ENCODE measurements around the gene ARL14EPL. TPM values are rescaled to one million over a fixed set of nuclear protein-coding genes. Genes with fewer than 3 reads are reported as not detected.

Gene ARL14EPL
- total RNA-seq (not detected), polyA plus RNA-seq (ENCODE audit: insufficient read length in 2 of 2) (not detected)
- long read RNA-seq, donor 1: 0 reads
- long read RNA-seq, donor 2: 0 reads
- long read RNA-seq, donor 3: 0 reads
- long read RNA-seq, donor 4, partial matches to known transcripts: 4,481 of 4,481 reads
- long read RNA-seq, donor 4, other reads (novel, unspliced or antisense): 0 of 4,481 reads

DNA sequence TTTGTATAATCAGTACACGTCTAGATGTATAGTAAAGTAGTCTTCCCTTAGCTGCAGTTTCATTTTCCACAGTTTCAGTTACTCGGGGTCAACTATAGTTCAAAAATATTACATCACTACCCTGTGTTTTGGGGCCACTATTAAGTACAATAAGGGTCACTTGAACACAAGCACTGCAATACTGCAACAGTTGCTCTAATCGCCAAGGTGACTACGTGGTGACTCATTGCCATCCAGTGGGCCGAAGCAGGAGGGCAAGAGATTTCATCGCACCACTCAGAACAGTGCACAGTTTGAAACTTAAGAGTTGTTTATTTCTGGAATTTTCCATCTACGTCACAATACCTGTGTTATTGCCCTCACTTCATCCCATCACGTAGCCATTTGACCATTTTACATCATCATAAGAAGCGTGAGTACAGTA is at the start of gene ARL14EPL:
TSS of gene ARL14EPL (plus strand) at position 379 of the 424 bp plus-strand sequence. CDS start 18,994 bp downstream, outside the sequence.
- H3K9me3 ChIP-seq (ENCODE audit: control insufficient read depth, insufficient read depth, low read length): no peaks in the 10 kb centered on the region
- H3K36me3 ChIP-seq (ENCODE audit: control insufficient read depth, insufficient read depth, low read length): no peaks in the 10 kb centered on the region
- no peak within 1 kb of the TSS for H3K27ac ChIP-seq (ENCODE audit: low read depth, low read length)
- no peaks in the 10 kb centered on the region for H3K4me1 ChIP-seq (ENCODE audit: control insufficient read depth, insufficient read depth, low read length)
- 47% methylated on average over 4 of the region's 9 CpGs for WGBS (ENCODE audit: insufficient coverage)
- peak in 1 of 6 donors; percentile 18 for DNase-seq (ENCODE audit: low read depth in 4 of 6, low spot score in 6 of 6)
- no peaks in the 10 kb centered on the region for H3K27me3 ChIP-seq (ENCODE audit: control insufficient read depth, insufficient read depth, low read length)
- no peak within 1 kb of the TSS for H3K4me3 ChIP-seq (ENCODE audit: low read depth, low read length)

DNA sequence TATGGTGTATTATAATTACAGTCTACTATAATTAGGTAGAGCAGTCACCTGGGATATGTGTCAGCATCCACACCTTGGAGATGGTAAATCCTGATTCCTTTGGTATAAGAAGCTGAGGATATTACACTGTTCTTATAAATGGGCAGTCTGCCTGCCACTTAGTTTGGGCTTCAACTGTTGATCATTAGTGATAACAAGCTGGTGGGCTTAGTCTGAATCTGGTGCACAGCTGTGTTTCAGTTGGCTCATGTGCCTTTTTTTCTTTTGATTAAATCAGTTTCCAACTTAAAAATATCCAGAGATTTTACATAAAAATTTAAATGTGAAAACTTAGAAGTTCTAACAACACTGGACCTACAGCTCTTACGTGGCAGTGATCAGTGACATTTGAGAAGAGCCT is 48.8 kb upstream of the ARL14EPL start:
- Histone ChIP-seq H3K4me3 (ENCODE audit: low read depth, low read length) (no peak overlapping the region), H3K4me1 (ENCODE audit: control insufficient read depth, insufficient read depth, low read length) (no peaks in the 10 kb centered on the region), H3K9me3 (ENCODE audit: control insufficient read depth, insufficient read depth, low read length) (no peaks in the 10 kb centered on the region), H3K27ac (ENCODE audit: low read depth, low read length) (no peak overlapping the region), H3K27me3 (ENCODE audit: control insufficient read depth, insufficient read depth, low read length) (no peaks in the 10 kb centered on the region), H3K36me3 (ENCODE audit: control insufficient read depth, insufficient read depth, low read length) (no peaks in the 10 kb centered on the region)
- DNase-seq (ENCODE audit: low read depth in 4 of 6, low spot score in 6 of 6): no peak
- no CpG with 5 or more reads among the region's 1 CpG for WGBS (ENCODE audit: insufficient coverage)

DNA sequence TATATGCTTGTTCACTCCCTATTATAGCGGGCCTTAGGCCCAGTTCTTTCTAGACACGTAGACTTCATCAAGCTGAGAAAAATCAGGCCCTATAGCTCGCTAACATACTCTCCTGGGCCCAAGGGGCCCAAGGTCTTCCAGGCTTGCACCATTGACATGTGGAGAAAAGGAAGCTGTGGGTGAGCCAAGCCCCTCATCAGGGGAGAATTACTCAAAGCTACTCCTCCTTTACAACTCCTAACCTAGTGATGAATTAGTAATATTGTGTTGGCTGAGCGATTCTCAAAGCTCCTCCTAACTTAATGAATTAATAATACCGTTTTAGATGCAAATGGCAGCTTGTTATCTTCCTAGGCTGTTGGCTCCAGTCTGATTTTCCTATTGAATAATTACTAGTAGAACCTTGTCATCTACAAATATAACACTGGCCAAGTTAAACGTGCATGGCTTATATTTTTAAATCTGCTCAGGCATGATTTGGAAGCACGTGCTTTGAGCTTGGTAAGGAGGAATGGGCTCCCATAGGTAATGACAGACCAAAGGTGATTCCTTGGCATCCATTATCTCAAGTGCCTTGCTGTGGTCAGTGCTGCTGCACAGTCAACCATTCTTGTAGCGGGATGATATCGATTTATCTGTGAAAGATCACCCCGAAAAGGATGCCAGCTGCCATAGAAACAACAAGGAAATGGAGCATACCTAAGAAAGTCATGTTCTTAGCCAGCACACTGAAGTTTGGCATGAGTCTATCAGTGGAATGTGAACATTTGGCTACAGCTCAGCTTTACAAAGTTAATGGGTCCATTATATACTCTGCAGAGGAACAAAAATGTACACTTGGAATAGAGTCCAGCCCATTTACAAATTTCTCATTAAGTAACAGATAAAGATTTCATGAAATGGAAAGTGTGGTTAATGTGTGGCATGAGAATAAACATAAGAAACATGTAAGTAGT is 46.2 kb upstream of the ARL14EPL start:
- DNase-seq (ENCODE audit: low read depth in 4 of 6, low spot score in 6 of 6): peak in 2 of 6 donors; percentile 15 to 55
- H3K27me3 ChIP-seq (ENCODE audit: control insufficient read depth, insufficient read depth, low read length): no peaks in the 10 kb centered on the region
- 71% methylated on average over 6 of the region's 10 CpGs for WGBS (ENCODE audit: insufficient coverage)
- no peak overlapping the region for H3K27ac ChIP-seq (ENCODE audit: low read depth, low read length)
- no peaks in the 10 kb centered on the region for H3K4me1 ChIP-seq (ENCODE audit: control insufficient read depth, insufficient read depth, low read length)
- H3K9me3 ChIP-seq (ENCODE audit: control insufficient read depth, insufficient read depth, low read length): no peaks in the 10 kb centered on the region
- H3K4me3 ChIP-seq (ENCODE audit: low read depth, low read length): no peak overlapping the region
- H3K36me3 ChIP-seq (ENCODE audit: control insufficient read depth, insufficient read depth, low read length): no peaks in the 10 kb centered on the region

DNA sequence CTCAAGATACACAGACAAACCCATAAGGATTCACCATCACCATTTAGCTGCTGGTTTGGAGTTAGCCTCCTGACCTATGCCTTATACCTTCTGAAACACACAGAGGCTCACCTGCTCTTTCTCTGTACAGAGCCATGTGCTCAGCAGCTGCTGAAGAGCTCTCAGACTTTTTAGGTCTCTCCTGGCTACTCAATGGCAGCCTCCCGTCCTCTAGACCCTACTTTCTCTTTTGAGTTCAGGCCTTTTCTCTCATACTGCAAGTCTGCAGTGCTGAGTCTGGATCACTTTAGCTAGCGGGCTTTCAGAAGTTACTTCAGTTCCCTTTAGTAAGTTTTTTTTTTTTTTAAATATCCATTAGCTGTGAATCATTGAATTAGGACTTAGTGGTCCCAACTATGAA is 44.3 kb upstream of the ARL14EPL start:
- Histone ChIP-seq H3K27me3 (ENCODE audit: control insufficient read depth, insufficient read depth, low read length) (no peaks in the 10 kb centered on the region), H3K4me1 (ENCODE audit: control insufficient read depth, insufficient read depth, low read length) (no peaks in the 10 kb centered on the region), H3K4me3 (ENCODE audit: low read depth, low read length) (no peak overlapping the region), H3K27ac (ENCODE audit: low read depth, low read length) (no peak overlapping the region), H3K36me3 (ENCODE audit: control insufficient read depth, insufficient read depth, low read length) (no peaks in the 10 kb centered on the region), H3K9me3 (ENCODE audit: control insufficient read depth, insufficient read depth, low read length) (no peaks in the 10 kb centered on the region)
- DNase-seq (ENCODE audit: low read depth in 4 of 6, low spot score in 6 of 6): no peak
- WGBS (ENCODE audit: insufficient coverage): 78% methylated on average over 1 of the region's 2 CpGs

DNA sequence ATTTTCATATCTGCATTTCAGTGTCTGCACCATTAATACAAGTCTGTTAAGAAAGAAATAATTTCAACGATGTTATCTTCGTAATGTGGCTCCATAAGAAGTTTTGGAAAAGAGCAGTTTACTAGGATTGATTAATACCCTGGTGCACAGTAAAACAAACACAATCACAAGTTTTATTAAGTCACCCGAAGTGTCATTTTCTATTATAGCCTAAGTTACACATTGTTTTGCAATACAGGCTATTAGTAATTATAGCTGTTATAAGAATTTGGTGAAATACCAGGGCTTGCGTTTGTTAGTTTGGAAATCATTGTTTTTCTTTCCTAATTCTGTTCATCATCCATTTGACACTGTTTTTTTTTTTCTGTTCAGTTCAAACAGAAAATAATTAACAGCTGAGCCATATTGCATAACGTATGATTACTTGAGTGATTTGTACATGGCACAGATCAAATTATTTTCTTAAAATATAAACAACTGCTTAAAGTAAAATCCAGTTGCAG is 39.4 kb upstream of the ARL14EPL start:
- no peak overlapping the region for H3K4me3 ChIP-seq (ENCODE audit: low read depth, low read length)
- no peaks in the 10 kb centered on the region for H3K9me3 ChIP-seq (ENCODE audit: control insufficient read depth, insufficient read depth, low read length)
- DNase-seq (ENCODE audit: low read depth in 4 of 6, low spot score in 6 of 6): no peak
- H3K27ac ChIP-seq (ENCODE audit: low read depth, low read length): no peak overlapping the region
- no peaks in the 10 kb centered on the region for H3K4me1 ChIP-seq (ENCODE audit: control insufficient read depth, insufficient read depth, low read length)
- no peaks in the 10 kb centered on the region for H3K36me3 ChIP-seq (ENCODE audit: control insufficient read depth, insufficient read depth, low read length)
- no CpG with 5 or more reads among the region's 5 CpGs for WGBS (ENCODE audit: insufficient coverage)
- H3K27me3 ChIP-seq (ENCODE audit: control insufficient read depth, insufficient read depth, low read length): no peaks in the 10 kb centered on the region

DNA sequence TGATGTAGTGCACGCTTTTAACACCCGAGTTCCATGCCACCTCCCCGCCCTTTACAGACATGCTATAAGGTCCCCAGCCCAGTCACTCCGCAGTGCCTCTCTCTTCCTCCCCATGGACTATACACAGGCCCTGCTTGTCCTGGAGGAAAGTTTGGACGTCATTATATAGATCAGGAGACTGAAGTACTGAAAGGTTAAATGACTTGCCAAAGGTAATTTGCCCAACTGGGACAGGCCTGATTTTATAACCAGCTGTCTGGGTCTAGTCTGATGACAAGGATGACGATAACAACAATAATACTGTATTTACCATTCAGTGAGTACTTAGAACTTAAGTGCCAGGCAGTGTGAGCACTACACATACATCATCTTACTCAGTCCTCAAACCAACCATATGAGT is 36.9 kb upstream of the ARL14EPL start:
- WGBS (ENCODE audit: insufficient coverage): 97% methylated on average over 3 of the region's 6 CpGs
- no peak overlapping the region for H3K27ac ChIP-seq (ENCODE audit: low read depth, low read length)
- H3K4me3 ChIP-seq (ENCODE audit: low read depth, low read length): no peak overlapping the region
- no peaks in the 10 kb centered on the region for H3K36me3 ChIP-seq (ENCODE audit: control insufficient read depth, insufficient read depth, low read length)
- H3K27me3 ChIP-seq (ENCODE audit: control insufficient read depth, insufficient read depth, low read length): no peaks in the 10 kb centered on the region
- H3K4me1 ChIP-seq (ENCODE audit: control insufficient read depth, insufficient read depth, low read length): no peaks in the 10 kb centered on the region
- no peak for DNase-seq (ENCODE audit: low read depth in 4 of 6, low spot score in 6 of 6)
- no peaks in the 10 kb centered on the region for H3K9me3 ChIP-seq (ENCODE audit: control insufficient read depth, insufficient read depth, low read length)

DNA sequence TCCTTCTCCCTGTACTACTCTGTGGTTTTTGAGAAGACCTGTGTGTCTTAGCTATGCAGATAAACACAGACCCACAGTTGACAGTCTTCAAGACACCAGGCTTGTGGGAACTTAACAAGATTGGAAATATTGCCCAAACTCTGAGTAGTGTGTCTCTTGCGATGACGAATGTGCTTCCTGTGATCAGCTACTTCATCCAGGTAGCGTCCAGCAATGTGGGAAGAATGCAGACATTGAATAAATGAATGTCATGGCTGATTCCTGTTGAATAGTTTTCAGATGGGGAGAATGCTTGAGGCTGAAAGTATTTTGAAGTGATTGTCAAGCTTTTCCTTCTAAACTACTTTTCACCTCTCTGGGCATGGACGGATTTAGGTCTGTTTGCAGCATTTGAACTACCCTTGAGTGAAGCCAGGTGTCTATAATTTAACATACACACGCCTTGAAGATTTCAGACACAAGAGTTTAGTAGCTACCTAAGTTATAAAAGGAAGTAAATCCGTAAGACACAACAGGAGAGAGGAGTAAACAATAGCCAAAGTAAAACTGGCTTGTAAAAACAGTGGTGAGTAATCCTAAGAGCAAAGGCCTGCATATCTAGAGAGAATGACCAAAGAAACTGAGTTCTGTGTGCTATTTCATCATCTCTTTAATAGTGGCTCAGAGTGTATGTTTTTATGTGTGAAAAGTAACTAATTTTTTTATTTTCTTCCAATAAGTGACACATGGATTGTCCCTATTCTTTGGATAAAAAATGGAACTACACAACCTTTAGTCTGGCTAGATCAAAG is 30.0 kb upstream of the ARL14EPL start:
- no peaks in the 10 kb centered on the region for H3K27me3 ChIP-seq (ENCODE audit: control insufficient read depth, insufficient read depth, low read length)
- H3K27ac ChIP-seq (ENCODE audit: low read depth, low read length): no peak overlapping the region
- 86% methylated on average over 4 of the region's 6 CpGs for WGBS (ENCODE audit: insufficient coverage)
- no peaks in the 10 kb centered on the region for H3K36me3 ChIP-seq (ENCODE audit: control insufficient read depth, insufficient read depth, low read length)
- DNase-seq (ENCODE audit: low read depth in 4 of 6, low spot score in 6 of 6): no peak
- H3K9me3 ChIP-seq (ENCODE audit: control insufficient read depth, insufficient read depth, low read length): no peaks in the 10 kb centered on the region
- no peak overlapping the region for H3K4me3 ChIP-seq (ENCODE audit: low read depth, low read length)
- no peaks in the 10 kb centered on the region for H3K4me1 ChIP-seq (ENCODE audit: control insufficient read depth, insufficient read depth, low read length)

DNA sequence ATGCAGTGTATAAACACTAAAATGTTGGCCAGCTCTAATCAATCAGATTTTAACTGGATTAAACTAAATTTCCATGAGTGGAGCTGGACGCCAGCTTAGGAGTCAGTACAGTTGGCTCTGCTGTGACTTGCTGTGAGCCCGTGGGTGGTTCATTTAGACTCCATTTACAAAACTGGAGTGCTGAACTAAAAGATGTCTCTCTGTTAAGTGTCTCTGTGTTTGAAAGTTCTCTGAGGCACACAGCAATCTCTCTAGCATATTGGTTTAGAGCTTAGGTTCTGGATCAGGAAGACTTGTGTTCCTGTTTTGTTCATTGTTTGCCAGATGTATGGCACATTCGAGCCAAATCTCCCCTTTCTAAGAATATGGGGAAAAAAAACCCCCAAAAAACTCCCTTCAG is 28.0 kb upstream of the ARL14EPL start:
- Histone ChIP-seq H3K4me3 (ENCODE audit: low read depth, low read length) (no peak overlapping the region), H3K4me1 (ENCODE audit: control insufficient read depth, insufficient read depth, low read length) (no peaks in the 10 kb centered on the region), H3K36me3 (ENCODE audit: control insufficient read depth, insufficient read depth, low read length) (no peaks in the 10 kb centered on the region), H3K27me3 (ENCODE audit: control insufficient read depth, insufficient read depth, low read length) (no peaks in the 10 kb centered on the region), H3K9me3 (ENCODE audit: control insufficient read depth, insufficient read depth, low read length) (no peaks in the 10 kb centered on the region), H3K27ac (ENCODE audit: low read depth, low read length) (no peak overlapping the region)
- no peak for DNase-seq (ENCODE audit: low read depth in 4 of 6, low spot score in 6 of 6)
- 86% methylated on average over 1 of the region's 3 CpGs for WGBS (ENCODE audit: insufficient coverage)

DNA sequence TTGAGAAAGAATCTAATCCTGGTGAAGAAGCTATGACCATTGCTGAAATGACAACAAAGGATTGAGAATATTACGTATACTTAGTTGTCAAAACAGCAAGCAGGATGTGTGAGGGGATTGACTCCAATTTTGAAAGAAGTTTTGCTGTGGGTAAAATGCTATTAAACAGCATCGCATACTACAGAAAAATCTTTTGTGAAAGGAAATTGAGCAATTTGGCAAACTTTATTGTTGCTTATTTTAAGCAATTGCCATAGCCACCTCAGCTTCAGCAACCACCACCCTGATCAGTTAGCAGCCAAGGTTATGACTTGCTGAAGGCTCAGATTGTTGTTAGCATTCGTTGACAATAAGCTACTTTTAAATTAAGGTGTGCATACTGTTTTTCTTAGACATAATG is 22.5 kb upstream of the ARL14EPL start:
- WGBS (ENCODE audit: insufficient coverage): 89% methylated on average over 1 of the region's 3 CpGs
- Histone ChIP-seq H3K9me3 (ENCODE audit: control insufficient read depth, insufficient read depth, low read length) (no peaks in the 10 kb centered on the region), H3K36me3 (ENCODE audit: control insufficient read depth, insufficient read depth, low read length) (no peaks in the 10 kb centered on the region), H3K4me3 (ENCODE audit: low read depth, low read length) (no peak overlapping the region), H3K4me1 (ENCODE audit: control insufficient read depth, insufficient read depth, low read length) (no peaks in the 10 kb centered on the region), H3K27ac (ENCODE audit: low read depth, low read length) (no peak overlapping the region), H3K27me3 (ENCODE audit: control insufficient read depth, insufficient read depth, low read length) (no peaks in the 10 kb centered on the region)
- DNase-seq (ENCODE audit: low read depth in 4 of 6, low spot score in 6 of 6): no peak
